Activated CD4-positive, alpha-beta T cell treated with anti-CD3 and anti-CD28 coated beads for 36 hours (primary cell): Measurements from ENCODE around the gene FAM9B. TPM values are rescaled to one million over a fixed set of nuclear protein-coding genes. Genes with fewer than 3 reads are reported as not detected.

Source experiments
- ATAC-seq: fragments of 200-7000 bp; cut with Tn5 transposase; one replicate; pipeline ENCODE4 v1.10.0; 2021; ENCODE audit warnings: mild to moderate bottlenecking, moderate library complexity
- CTCF ChIA-PET: fragments of 350-600 bp; sonication (Branson Sonifier 250); formaldehyde crosslinking; loops from one replicate; lab custom pipeline; 2021; ENCODE audit warnings: antibody characterized with exemption; lab: Charles Lee
- POLR2A ChIA-PET: fragments of 350-600 bp; sonication (Branson Sonifier 250); formaldehyde crosslinking; loops from one replicate; lab custom pipeline; 2021; ENCODE audit warnings: antibody characterized with exemption, inconsistent platforms; lab: Charles Lee
- DNase-seq: peaks from one replicate; pipeline ENCODE4 v3.0.0-alpha.2; 2020
- H3K27ac Mint-ChIP-seq: one replicate; pipeline ENCODE4 v1.8.0; 2021; ENCODE audit warnings: mixed read lengths
- H3K27me3 Mint-ChIP-seq: one replicate; pipeline ENCODE4 v1.8.0; 2021; ENCODE audit warnings: mixed read lengths
- H3K36me3 Mint-ChIP-seq: one replicate; pipeline ENCODE4 v1.8.0; 2021; ENCODE audit warnings: low read depth, mixed read lengths
- H3K4me1 Mint-ChIP-seq: one replicate; pipeline ENCODE4 v1.8.0; 2021; ENCODE audit warnings: mixed read lengths
- H3K4me3 Mint-ChIP-seq: one replicate; pipeline ENCODE4 v1.8.0; 2021; ENCODE audit warnings: mild to moderate bottlenecking, moderate library complexity, mixed read lengths
- H3K9me3 Mint-ChIP-seq: one replicate; pipeline ENCODE4 v1.8.0; 2021; ENCODE audit warnings: low read depth, mixed read lengths
- intact Hi-C, 2 experiments: fragments of 100-400 bp; cut with DNase I in 1 of 2; cut with micrococcal nuclease in 1 of 2; formaldehyde crosslinking; loops; one replicate each; pipeline versions ENCODE4 v1.14.2 to v1.15.1; 2022 to 2024; cut with DNase I, micrococcal nuclease
- total RNA-seq, 2 experiments: library from RNA; stranded (reverse); gene quantifications; one replicate each; pipeline ENCODE4 v1.2.3, GENCODE V29; 2021

FAM9B gene
- total RNA-seq: not detected

GRCh38 chrX:9033989-9034388 lies at the start of gene FAM9B:
Gene FAM9B (minus strand): TSS chrX:9034127. CDS start chrX:9032986, 1,141 bp downstream.
- no peak for DNase-seq
- Mint-ChIP-seq H3K4me3 (no peak within 1 kb of the TSS), H3K9me3 (no peaks in the 10 kb centered on the region), H3K4me1 (peaks cover 4% of the 10 kb centered on the region), H3K27me3 (no peaks in the 10 kb centered on the region), H3K36me3 (no peaks in the 10 kb centered on the region), H3K27ac (no peak within 1 kb of the TSS)
- CTCF ChIA-PET: no interaction called here
- intact Hi-C loops: no loop called here
- ATAC-seq: no peak
- POLR2A ChIA-PET: interaction anchor here (0.6 kb wide), 2 partner anchors 53 to 146 kb away, joined by 3 read pairs; no protein-coding TSS in a partner anchor

GRCh38 chrX:9081271-9081670 lies 47.3 kb upstream of the FAM9B start:
- Mint-ChIP-seq H3K27ac (no peak overlapping the region), H3K4me3 (no peak overlapping the region), H3K4me1 (no peaks in the 10 kb centered on the region), H3K36me3 (peaks cover 2% of the 10 kb centered on the region), H3K9me3 (peaks cover 4% of the 10 kb centered on the region), H3K27me3 (no peaks in the 10 kb centered on the region)
- ATAC-seq: no peak
- intact Hi-C loops: loop anchor here in 1 of 2 experiments (10.0 kb wide), 1 partner anchor 416 kb away; no protein-coding TSS in a partner anchor
- ChIA-PET POLR2A (no interaction called here), CTCF (no interaction called here)
- no peak for DNase-seq

GRCh38 chrX:9074326-9074725 lies 40.4 kb upstream of the FAM9B start:
- H3K36me3 Mint-ChIP-seq: no peaks in the 10 kb centered on the region
- intact Hi-C loops: no loop called here
- ATAC-seq (no peak), DNase-seq (no peak)
- ChIA-PET CTCF (no interaction called here), POLR2A (no interaction called here)
- H3K27me3 Mint-ChIP-seq: peaks cover 3% of the 10 kb centered on the region
- peaks cover 2% of the 10 kb centered on the region for H3K4me1 Mint-ChIP-seq
- peaks cover 3% of the 10 kb centered on the region for H3K9me3 Mint-ChIP-seq
- H3K4me3 Mint-ChIP-seq: no peak overlapping the region
- H3K27ac Mint-ChIP-seq: no peak overlapping the region

DNA sequence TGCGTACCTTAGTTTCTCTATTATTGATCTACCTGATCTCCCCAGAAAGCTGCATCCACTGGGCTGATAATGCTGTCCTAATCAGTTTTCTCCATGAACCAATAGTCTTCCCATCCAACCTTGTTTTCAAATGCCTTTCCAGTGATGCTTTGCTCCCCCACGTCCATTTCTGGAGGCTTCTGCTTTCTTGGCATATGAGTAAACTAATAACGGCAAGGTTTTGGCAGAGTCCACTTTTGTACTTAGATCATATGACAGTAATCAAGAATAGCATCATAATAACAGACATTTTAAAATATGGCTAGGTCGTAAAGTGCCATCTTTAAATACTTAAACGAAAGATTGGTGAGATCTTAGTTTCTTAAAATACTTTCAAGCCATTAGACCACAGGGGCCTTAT lies 38.4 kb upstream of the FAM9B start:
- POLR2A ChIA-PET: no interaction called here
- Mint-ChIP-seq H3K9me3 (peaks cover 2% of the 10 kb centered on the region), H3K27ac (peak overlapping the region; percentile 12)

DNA sequence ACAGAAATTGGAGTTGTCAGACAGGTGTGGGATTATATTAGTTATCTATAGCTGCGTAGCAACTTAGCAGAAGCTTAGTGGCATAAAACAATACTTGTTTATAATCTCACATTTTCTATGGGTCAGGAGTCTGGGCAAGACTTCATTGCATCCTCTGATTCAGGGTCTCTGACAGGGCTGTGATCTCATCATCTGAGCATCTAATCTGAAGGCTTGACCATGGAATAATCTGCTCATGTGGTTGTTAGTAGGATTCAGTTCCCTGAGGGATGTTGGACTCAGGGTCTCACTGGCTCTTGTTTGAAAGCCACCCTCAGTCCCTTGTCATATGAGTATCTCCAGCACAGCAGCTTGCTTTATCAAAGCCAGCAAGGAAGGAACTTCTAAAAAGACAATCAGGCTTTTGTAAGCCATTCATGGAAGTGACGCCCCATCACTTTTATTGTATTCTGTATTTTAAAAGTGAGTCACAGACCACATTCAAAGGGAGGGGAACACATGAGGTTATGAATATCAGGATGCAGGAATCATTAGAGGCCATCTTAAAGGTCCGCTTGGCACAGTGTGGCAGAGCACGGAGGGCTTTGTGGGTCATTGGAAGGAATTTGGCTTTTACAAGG lies 37.2 kb upstream of the FAM9B start:
- DNase-seq (no peak), ATAC-seq (no peak)
- H3K27ac Mint-ChIP-seq: no peak overlapping the region
- peaks cover 3% of the 10 kb centered on the region for H3K27me3 Mint-ChIP-seq
- POLR2A ChIA-PET: no interaction called here
- H3K36me3 Mint-ChIP-seq: no peaks in the 10 kb centered on the region
- CTCF ChIA-PET: no interaction called here
- peaks cover 2% of the 10 kb centered on the region for H3K4me1 Mint-ChIP-seq
- H3K4me3 Mint-ChIP-seq: no peak overlapping the region
- intact Hi-C loops: no loop called here
- peaks cover 2% of the 10 kb centered on the region for H3K9me3 Mint-ChIP-seq

More for the DNA sequence above, 38.4 kb upstream of the FAM9B start:
- no peak for ATAC-seq
- no peak for DNase-seq
- no peak overlapping the region for H3K4me3 Mint-ChIP-seq
- peaks cover 2% of the 10 kb centered on the region for H3K4me1 Mint-ChIP-seq
- H3K36me3 Mint-ChIP-seq: no peaks in the 10 kb centered on the region
- peaks cover 3% of the 10 kb centered on the region for H3K27me3 Mint-ChIP-seq
- intact Hi-C loops: no loop called here
- CTCF ChIA-PET: no interaction called here

DNA sequence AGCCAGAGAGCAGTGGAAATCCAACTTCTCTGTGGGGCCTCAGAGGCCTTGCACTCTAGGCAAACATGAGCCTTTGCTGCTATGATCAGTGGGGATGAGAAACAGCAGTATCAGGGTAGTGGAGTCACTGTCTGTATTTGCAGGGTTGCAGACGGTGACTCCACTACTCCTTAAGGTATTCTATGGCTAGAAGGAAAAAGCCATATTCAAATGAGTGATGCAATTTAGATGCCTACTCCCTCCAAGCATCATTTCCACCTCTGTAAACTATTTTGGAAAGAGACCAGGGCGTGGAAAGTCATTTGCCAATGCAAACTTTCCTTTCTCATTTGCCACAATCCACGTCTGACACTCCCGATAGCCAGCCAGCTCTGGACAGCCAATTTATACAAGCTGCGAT lies 35.6 kb upstream of the FAM9B start:
- peaks cover 3% of the 10 kb centered on the region for H3K27me3 Mint-ChIP-seq
- intact Hi-C loops: no loop called here
- H3K4me3 Mint-ChIP-seq: no peak overlapping the region
- ATAC-seq: no peak
- POLR2A ChIA-PET: no interaction called here
- CTCF ChIA-PET: no interaction called here
- H3K4me1 Mint-ChIP-seq: peaks cover 2% of the 10 kb centered on the region
- peaks cover 9% of the 10 kb centered on the region for H3K9me3 Mint-ChIP-seq
- no peaks in the 10 kb centered on the region for H3K36me3 Mint-ChIP-seq
- no peak for DNase-seq
- H3K27ac Mint-ChIP-seq: no peak overlapping the region

DNA sequence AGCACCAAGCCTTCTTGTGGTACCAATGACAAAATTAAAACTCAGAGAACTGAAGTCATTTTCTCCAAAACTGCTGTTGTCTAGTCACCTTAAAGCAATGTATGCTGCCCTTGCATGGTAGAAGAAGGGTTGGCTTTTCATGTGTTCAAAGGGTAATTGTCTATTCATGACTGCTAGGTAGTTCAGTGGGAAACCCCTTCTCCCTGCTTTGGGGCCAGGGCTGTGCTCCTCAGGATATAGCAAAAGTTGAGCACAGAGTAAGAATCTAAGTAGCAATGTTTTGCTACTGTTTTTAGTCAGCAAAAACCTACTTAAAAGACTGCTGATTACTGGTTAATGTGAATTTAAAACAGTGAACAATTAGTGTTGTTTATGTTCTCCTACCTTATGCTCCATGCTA lies 30.8 kb upstream of the FAM9B start:
- POLR2A ChIA-PET: no interaction called here
- intact Hi-C loops: no loop called here
- Mint-ChIP-seq H3K4me3 (no peak overlapping the region), H3K4me1 (no peaks in the 10 kb centered on the region), H3K27me3 (no peaks in the 10 kb centered on the region), H3K27ac (no peak overlapping the region), H3K9me3 (peaks cover 7% of the 10 kb centered on the region), H3K36me3 (no peaks in the 10 kb centered on the region)
- ATAC-seq: peak; percentile 39
- peak; percentile 5 for DNase-seq
- CTCF ChIA-PET: no interaction called here

GRCh38 chrX:9062641-9063040 lies 28.7 kb upstream of the FAM9B start:
- POLR2A ChIA-PET: no interaction called here
- intact Hi-C loops: no loop called here
- Mint-ChIP-seq H3K9me3 (peaks cover 7% of the 10 kb centered on the region), H3K27me3 (no peaks in the 10 kb centered on the region), H3K36me3 (no peaks in the 10 kb centered on the region), H3K27ac (no peak overlapping the region), H3K4me3 (no peak overlapping the region), H3K4me1 (no peaks in the 10 kb centered on the region)
- DNase-seq: no peak
- CTCF ChIA-PET: no interaction called here
- ATAC-seq: no peak

DNA sequence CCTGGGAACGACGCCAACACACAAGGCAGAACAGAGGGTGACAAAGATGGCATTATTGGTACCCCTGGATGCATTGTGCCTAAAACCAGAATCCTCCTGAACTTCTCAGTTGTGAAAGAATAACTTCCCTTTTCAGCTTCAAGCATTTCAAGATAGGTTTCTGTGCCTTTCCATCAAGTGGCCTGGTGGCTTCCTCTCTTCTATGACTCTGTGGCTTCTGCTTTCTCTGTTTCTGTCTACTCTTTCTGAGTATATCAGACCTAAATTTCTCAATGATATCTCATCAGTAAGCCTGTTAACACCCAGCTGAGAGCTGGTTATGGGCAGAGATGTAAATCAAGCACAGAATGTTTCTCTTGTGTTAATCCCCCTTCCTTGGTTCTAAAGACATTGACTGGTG lies 21.4 kb upstream of the FAM9B start:
- Mint-ChIP-seq H3K27me3 (no peaks in the 10 kb centered on the region), H3K4me1 (no peaks in the 10 kb centered on the region), H3K36me3 (no peaks in the 10 kb centered on the region), H3K27ac (no peak overlapping the region), H3K9me3 (no peaks in the 10 kb centered on the region), H3K4me3 (no peak overlapping the region)
- ChIA-PET POLR2A (no interaction called here), CTCF (no interaction called here)
- ATAC-seq: no peak
- no peak for DNase-seq
- intact Hi-C loops: no loop called here

DNA sequence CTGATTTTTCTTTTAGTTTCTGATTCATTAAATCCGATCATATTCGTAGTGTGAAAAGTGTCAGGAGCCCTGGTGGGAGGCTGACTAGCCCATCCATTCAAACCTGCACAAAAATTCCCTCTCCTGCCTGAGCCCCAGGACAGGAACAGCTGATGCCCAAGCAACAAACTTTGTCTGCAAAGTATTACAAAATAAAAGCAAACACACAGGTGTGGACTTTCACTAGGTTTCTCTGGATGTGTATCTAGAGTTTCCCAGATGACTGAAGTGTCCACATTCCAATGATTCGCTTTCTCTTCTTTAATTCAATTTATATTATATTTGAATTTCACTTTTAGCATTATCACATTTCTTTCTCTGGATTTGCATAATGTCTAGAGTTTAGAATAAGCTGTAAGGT lies 18.2 kb upstream of the FAM9B start:
- Mint-ChIP-seq H3K9me3 (no peaks in the 10 kb centered on the region), H3K27me3 (no peaks in the 10 kb centered on the region), H3K36me3 (no peaks in the 10 kb centered on the region), H3K4me3 (no peak overlapping the region), H3K27ac (no peak overlapping the region), H3K4me1 (no peaks in the 10 kb centered on the region)
- ATAC-seq (no peak), DNase-seq (no peak)
- intact Hi-C loops: no loop called here
- CTCF ChIA-PET: no interaction called here
- POLR2A ChIA-PET: no interaction called here

DNA sequence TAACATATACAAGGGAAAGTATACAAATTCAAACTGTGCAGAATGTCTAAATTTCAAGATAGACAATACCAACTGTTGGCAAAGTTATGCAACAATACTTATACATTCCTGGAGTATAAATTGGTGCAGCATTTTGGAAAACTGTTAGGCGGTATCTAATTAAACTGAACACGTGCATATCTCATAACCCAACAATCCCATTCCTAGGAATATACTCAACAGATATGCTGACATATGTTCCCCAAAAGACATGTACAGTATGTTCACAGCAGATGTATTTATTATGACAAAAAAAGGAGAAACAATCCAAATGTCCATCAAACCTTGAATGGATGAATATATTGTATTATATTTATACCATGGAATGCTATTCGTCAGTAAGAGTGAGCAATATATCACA lies 16.4 kb upstream of the FAM9B start:
- Mint-ChIP-seq H3K4me3 (no peak overlapping the region), H3K27me3 (no peaks in the 10 kb centered on the region), H3K4me1 (no peaks in the 10 kb centered on the region), H3K36me3 (no peaks in the 10 kb centered on the region), H3K9me3 (no peaks in the 10 kb centered on the region), H3K27ac (no peak overlapping the region)
- ChIA-PET POLR2A (no interaction called here), CTCF (no interaction called here)
- DNase-seq (no peak), ATAC-seq (no peak)
- intact Hi-C loops: no loop called here

GRCh38 chrX:9048801-9049200 lies 14.9 kb upstream of the FAM9B start:
- H3K4me3 Mint-ChIP-seq: no peak overlapping the region
- H3K36me3 Mint-ChIP-seq: no peaks in the 10 kb centered on the region
- POLR2A ChIA-PET: no interaction called here
- H3K27me3 Mint-ChIP-seq: no peaks in the 10 kb centered on the region
- CTCF ChIA-PET: no interaction called here
- no peak for DNase-seq
- intact Hi-C loops: no loop called here
- no peak overlapping the region for H3K27ac Mint-ChIP-seq
- no peak for ATAC-seq
- no peaks in the 10 kb centered on the region for H3K4me1 Mint-ChIP-seq
- H3K9me3 Mint-ChIP-seq: no peaks in the 10 kb centered on the region
